Omental fat pad (tissue), 4 donors: ENCODE measurements around the gene MAPKAP1. TPM values are rescaled to one million over a fixed set of nuclear protein-coding genes. Genes with fewer than 3 reads are reported as not detected.

Experiments
- ATAC-seq: fragments of 150-250 bp; one replicate; pipeline ENCODE4 v1.9.1; 2016; ENCODE audit warnings: mild to moderate bottlenecking, moderate library complexity; ENCODE audit not compliant: low FRiP score
- DNase-seq: peaks from one replicate; pipeline ENCODE4 v3.0.0-alpha.2; 2019; ENCODE audit warnings: low spot score
- total RNA-seq, 4 donors: library from RNA; depleted of rRNA; stranded (reverse); fragments of >200 nt; gene quantifications; one replicate each; pipeline ENCODE4 v1.1.0, GENCODE V29; 2016
- TF ChIP-seq, protein P1 (sequence below), 3 donors: fragments of 450-650 bp; IDR thresholded peaks; one replicate each; pipeline ENCODE4 v1.5.1; 2016 to 2017; ENCODE audit warnings: antibody characterized with exemption in 3 of 3, mild to moderate bottlenecking in 3 of 3, moderate library complexity in 2 of 3

The MAPKAP1 gene
- total RNA-seq, 4 donors from 2014 or later, result 60.0 to 78.0 (median 72.9) TPM

DNA sequence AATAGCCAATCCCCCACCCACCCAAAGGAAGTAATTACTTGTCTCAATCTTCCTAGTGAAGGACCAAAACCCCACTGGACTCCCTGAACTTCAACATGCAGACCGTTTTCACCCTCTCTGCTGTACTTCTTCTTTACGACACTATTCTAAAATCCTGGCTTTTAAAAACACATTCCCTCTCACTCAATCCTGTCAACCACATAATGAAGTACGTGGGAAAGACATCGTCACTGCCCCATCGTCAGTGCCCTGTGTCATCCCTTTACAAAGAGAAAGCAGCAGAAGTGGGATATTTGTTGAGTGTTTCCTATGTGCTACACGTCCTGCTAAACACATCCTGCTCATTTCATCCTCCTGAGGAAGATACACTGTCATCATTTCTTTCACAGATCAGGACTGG lies 54.2 kb downstream of the MAPKAP1 start:
- TF ChIP-seq, protein P1, sequence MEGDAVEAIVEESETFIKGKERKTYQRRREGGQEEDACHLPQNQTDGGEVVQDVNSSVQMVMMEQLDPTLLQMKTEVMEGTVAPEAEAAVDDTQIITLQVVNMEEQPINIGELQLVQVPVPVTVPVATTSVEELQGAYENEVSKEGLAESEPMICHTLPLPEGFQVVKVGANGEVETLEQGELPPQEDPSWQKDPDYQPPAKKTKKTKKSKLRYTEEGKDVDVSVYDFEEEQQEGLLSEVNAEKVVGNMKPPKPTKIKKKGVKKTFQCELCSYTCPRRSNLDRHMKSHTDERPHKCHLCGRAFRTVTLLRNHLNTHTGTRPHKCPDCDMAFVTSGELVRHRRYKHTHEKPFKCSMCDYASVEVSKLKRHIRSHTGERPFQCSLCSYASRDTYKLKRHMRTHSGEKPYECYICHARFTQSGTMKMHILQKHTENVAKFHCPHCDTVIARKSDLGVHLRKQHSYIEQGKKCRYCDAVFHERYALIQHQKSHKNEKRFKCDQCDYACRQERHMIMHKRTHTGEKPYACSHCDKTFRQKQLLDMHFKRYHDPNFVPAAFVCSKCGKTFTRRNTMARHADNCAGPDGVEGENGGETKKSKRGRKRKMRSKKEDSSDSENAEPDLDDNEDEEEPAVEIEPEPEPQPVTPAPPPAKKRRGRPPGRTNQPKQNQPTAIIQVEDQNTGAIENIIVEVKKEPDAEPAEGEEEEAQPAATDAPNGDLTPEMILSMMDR (IDR thresholded peaks at IDR 0.05), result no peak
- ATAC-seq, result no peak

DNA sequence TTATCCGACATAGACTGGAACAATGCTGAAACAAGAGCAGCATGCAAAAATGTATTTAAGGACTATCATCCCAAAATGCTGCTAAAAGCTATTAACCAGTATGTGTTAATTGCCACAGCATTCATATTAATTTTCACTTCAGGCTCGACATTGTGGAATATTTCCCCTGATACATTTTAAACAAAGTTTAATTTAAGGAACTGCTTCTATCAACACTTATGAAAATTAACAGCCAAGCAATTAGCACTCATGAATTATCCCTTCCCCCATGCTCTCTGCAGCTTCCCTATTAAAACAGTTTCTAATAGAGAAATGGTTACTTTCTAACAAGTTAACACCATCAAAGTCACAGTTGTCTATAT lies 54.8 kb downstream of the MAPKAP1 start:
- DNase-seq (no peak), ATAC-seq (no peak)
- TF ChIP-seq, protein P1 (IDR thresholded peaks at IDR 0.05), result no peak

More for the DNA sequence above, 54.2 kb downstream of the MAPKAP1 start:
- DNase-seq, result no peak

DNA sequence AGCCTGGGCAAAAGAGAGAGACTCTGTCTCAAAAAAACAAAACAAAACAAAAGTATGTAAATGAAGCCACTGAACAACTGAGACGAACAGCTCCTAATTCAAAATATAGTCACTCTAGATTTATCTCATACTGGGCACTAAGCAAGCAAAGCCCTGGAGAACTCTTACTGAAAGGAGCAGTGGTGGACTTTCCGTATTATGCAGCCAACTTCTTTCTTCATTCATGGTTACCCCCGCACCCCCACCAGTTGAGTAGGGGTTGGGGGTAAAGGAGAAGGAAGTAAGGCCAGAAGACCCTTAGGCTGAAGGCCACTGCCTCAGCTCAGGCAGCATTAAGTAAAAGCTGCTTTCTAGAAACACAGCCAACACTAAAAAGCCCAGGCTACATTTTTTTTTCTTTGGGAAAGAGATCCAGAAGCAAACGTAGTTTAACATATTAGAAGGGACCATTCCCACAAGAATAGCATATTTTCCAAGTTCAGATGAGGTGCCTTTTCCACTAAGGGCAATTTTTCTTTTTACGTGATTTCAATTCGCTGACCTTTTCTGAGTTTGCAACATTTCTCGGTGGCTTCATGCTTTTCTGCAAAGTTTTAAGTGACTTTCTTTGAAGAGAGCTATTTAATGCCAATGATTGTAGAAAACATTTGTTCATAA lies 55.3 kb downstream of the MAPKAP1 start:
- ATAC-seq, result no peak
- no peak for DNase-seq
- TF ChIP-seq, protein P1 (IDR thresholded peaks at IDR 0.05), result no peak

DNA sequence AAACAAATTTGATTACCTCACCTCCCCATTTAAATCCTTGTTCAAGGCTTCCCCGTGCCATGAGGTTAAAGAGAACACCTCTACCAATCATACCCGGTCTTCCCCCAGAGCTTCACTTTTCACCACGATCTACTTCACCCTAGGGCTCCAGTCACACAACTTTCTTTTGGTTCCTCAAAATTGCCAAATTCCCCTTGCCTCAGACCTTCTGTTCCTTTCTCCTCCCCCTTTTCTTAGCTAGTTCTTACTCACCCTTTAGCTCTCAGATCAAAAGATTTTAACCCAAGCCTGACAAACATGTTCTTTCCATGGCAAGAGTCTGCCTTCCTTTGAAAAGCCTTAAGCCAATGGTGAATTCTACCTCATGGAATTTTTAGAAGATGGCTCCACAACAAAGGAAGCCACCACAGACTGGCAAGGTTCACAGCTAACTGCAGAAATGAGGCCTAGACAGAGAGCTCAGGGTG lies 56.7 kb downstream of the MAPKAP1 start:
- DNase-seq (no peak), ATAC-seq (no peak)
- TF ChIP-seq, protein P1 (IDR thresholded peaks at IDR 0.05), result no peak

DNA sequence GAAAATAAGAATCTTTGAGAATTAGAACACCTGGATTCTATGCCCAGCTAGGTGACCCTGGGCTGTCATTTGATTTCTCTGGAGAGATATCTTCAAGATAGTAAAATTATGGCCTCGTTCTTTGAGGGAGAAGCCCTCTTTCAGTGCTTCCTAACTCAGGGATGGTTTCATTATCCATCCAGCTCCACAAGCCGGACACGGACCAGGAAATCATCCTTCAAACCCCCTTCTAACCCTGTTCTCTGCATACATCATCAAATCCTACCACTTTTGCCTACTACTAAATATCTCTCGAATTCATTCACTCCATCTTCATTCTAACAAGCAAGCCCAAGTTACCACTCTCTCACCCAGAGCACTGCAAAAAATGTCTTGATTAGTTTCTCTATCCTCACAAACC lies 57.2 kb downstream of the MAPKAP1 start:
- DNase-seq, result no peak
- TF ChIP-seq, protein P1 (IDR thresholded peaks at IDR 0.05), result no peak
- no peak for ATAC-seq

DNA sequence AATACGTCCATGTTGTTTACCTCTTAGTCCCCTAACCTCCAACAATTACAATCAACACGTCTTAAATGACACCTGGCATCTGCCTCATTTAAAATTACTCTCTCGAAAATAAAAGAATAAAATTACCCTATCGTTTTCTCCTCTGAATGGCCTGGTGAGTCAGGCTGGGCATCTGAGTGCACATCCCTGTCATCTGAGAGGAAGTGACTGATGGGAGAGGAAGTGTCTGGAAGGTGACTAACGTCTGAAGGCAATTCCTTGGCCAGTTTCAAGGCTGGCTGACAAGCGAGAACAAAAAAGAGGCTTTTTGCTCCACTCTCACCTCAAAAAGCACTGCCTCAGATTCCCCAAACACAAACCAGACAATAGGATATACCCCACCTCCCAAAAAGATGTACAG lies 57.7 kb downstream of the MAPKAP1 start:
- no peak for DNase-seq
- no peak for ATAC-seq

DNA sequence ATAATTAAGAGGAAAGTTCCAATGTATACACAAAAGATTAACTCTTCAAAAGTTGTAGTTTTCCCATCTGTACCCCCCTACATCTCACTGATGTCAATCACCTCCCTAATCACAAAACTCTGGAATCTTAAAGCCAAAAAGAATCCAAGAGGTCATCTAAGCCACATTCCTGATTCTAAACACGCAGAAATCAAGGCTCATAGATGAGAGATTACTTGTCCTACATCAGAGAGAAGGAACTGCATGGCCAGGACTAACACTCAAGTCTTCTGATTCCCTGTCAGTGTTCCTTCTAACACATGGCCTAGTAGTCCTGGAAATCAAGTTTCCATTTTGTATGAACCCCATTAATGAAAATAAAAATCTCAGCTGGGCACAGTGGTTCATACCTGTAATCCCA lies 58.7 kb downstream of the MAPKAP1 start:
- no peak for DNase-seq
- no peak for ATAC-seq
- TF ChIP-seq, protein P1 (IDR thresholded peaks at IDR 0.05), result no peak

More for the DNA sequence above, 57.7 kb downstream of the MAPKAP1 start:
- TF ChIP-seq, protein P1 (IDR thresholded peaks at IDR 0.05), result no peak
